ENCODE results near the gene MAP3K4.
"Not testable (repeated sequence)": the region's sequence is repeated elsewhere in the genome, so short reads cannot be mapped to it uniquely, and the experiment has no call there.

Gene MAP3K4

GRCh38 chr6:160973311-160974250 is 18.0 kb upstream of the MAP3K4 start:
- no peak overlapping the region for H3K4me2 ChIP-seq (ENCODE audit: insufficient read depth, low read length)
- H3K4me3 ChIP-seq (ENCODE audit: low read depth in 1 of 2, low read length in 2 of 2): no peak overlapping the region
- no peak overlapping the region for H2AFZ ChIP-seq (ENCODE audit: low read depth, low read length)
- no peaks in the 10 kb centered on the region for H4K20me1 ChIP-seq (ENCODE audit: insufficient read depth, low read length)
- TF ChIP-seq EZH2 (IDR thresholded peaks at IDR 0.05; ENCODE audit: borderline replicate concordance, low read depth, low read length, severe bottlenecking): no peak
- TF ChIP-seq, protein P1, sequence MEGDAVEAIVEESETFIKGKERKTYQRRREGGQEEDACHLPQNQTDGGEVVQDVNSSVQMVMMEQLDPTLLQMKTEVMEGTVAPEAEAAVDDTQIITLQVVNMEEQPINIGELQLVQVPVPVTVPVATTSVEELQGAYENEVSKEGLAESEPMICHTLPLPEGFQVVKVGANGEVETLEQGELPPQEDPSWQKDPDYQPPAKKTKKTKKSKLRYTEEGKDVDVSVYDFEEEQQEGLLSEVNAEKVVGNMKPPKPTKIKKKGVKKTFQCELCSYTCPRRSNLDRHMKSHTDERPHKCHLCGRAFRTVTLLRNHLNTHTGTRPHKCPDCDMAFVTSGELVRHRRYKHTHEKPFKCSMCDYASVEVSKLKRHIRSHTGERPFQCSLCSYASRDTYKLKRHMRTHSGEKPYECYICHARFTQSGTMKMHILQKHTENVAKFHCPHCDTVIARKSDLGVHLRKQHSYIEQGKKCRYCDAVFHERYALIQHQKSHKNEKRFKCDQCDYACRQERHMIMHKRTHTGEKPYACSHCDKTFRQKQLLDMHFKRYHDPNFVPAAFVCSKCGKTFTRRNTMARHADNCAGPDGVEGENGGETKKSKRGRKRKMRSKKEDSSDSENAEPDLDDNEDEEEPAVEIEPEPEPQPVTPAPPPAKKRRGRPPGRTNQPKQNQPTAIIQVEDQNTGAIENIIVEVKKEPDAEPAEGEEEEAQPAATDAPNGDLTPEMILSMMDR (IDR thresholded peaks at IDR 0.05; ENCODE audit: borderline replicate concordance, extremely low read depth, low read length, poor library complexity, severe bottlenecking): no peak
- H3K79me2 ChIP-seq (ENCODE audit: insufficient read depth, low read length): no peaks in the 10 kb centered on the region
- ATAC-seq (ENCODE audit: insufficient read depth, low read depth) (no peak), DNase-seq (no peak)
- H3K27ac ChIP-seq (ENCODE audit: low read length): no peak overlapping the region
- H3K9me3 ChIP-seq (ENCODE audit: insufficient read depth, low read length, severe bottlenecking): no peaks in the 10 kb centered on the region
- H3K9ac ChIP-seq (ENCODE audit: low read depth, low read length): no peak overlapping the region
- no peaks in the 10 kb centered on the region for H3K36me3 ChIP-seq (ENCODE audit: insufficient read depth, low read length)
- H3K4me1 ChIP-seq (ENCODE audit: insufficient read depth, low read length): no peaks in the 10 kb centered on the region
- no peaks in the 10 kb centered on the region for H3K27me3 ChIP-seq (ENCODE audit: insufficient read depth, low read length, poor library complexity)

- H3K4me1 ChIP-seq (ENCODE audit: insufficient read depth, low read length): no peaks in the 10 kb centered on the region
- no peaks in the 10 kb centered on the region for H3K79me2 ChIP-seq (ENCODE audit: insufficient read depth, low read length)
- H3K27ac ChIP-seq (ENCODE audit: low read length): no peak overlapping the region
- H2AFZ ChIP-seq (ENCODE audit: low read depth, low read length): no peak overlapping the region
- no peaks in the 10 kb centered on the region for H4K20me1 ChIP-seq (ENCODE audit: insufficient read depth, low read length)
- H3K4me2 ChIP-seq (ENCODE audit: insufficient read depth, low read length): no peak overlapping the region
- H3K4me3 ChIP-seq (ENCODE audit: low read depth in 1 of 2, low read length in 2 of 2): no peak overlapping the region
- no peaks in the 10 kb centered on the region for H3K27me3 ChIP-seq (ENCODE audit: insufficient read depth, low read length, poor library complexity)
- no peak for DNase-seq
- H3K9me3 ChIP-seq (ENCODE audit: insufficient read depth, low read length, severe bottlenecking): no peaks in the 10 kb centered on the region
- ATAC-seq (ENCODE audit: insufficient read depth, low read depth): no peak
- no peak for TF ChIP-seq EZH2 (IDR thresholded peaks at IDR 0.05; ENCODE audit: borderline replicate concordance, low read depth, low read length, severe bottlenecking)
- TF ChIP-seq, protein P1 (IDR thresholded peaks at IDR 0.05; ENCODE audit: borderline replicate concordance, extremely low read depth, low read length, poor library complexity, severe bottlenecking): no peak
- H3K36me3 ChIP-seq (ENCODE audit: insufficient read depth, low read length): no peaks in the 10 kb centered on the region
- H3K9ac ChIP-seq (ENCODE audit: low read depth, low read length): no peak overlapping the region
Observed at GRCh38 chr6:160974304-160974771, 17.2 kb upstream of the MAP3K4 start.

DNA sequence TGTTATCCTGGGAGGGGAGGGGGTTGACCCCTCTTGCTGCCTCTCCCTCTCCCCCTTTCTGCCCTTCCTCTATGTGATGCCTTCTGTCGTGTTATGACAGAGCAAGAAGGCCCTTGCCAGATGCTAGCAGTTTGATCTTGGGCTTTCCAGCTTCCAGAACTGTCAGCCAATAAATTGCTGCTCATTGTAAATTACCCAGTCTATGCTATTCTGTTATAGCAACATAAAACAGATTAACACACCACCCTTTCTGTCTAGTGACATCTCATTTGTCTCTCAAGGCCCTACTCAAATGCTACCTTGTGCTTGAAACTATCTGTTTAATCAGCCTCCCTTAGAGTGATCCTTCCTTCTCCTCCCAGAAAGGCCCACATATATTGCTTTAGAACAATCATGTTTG is 16.4 kb upstream of the MAP3K4 start:
- H3K9me3 ChIP-seq (ENCODE audit: insufficient read depth, low read length, severe bottlenecking): no peaks in the 10 kb centered on the region
- no peak overlapping the region for H3K4me2 ChIP-seq (ENCODE audit: insufficient read depth, low read length)
- no peak overlapping the region for H3K27ac ChIP-seq (ENCODE audit: low read length)
- H3K4me1 ChIP-seq (ENCODE audit: insufficient read depth, low read length): no peaks in the 10 kb centered on the region
- H3K27me3 ChIP-seq (ENCODE audit: insufficient read depth, low read length, poor library complexity): no peaks in the 10 kb centered on the region
- H3K79me2 ChIP-seq (ENCODE audit: insufficient read depth, low read length): no peaks in the 10 kb centered on the region
- ATAC-seq (ENCODE audit: insufficient read depth, low read depth) (no peak), DNase-seq (no peak)
- TF ChIP-seq, protein P1 (IDR thresholded peaks at IDR 0.05; ENCODE audit: borderline replicate concordance, extremely low read depth, low read length, poor library complexity, severe bottlenecking): no peak
- TF ChIP-seq EZH2 (IDR thresholded peaks at IDR 0.05; ENCODE audit: borderline replicate concordance, low read depth, low read length, severe bottlenecking): no peak
- H3K9ac ChIP-seq (ENCODE audit: low read depth, low read length): no peak overlapping the region
- H2AFZ ChIP-seq (ENCODE audit: low read depth, low read length): no peak overlapping the region
- no peaks in the 10 kb centered on the region for H3K36me3 ChIP-seq (ENCODE audit: insufficient read depth, low read length)
- H4K20me1 ChIP-seq (ENCODE audit: insufficient read depth, low read length): no peaks in the 10 kb centered on the region
- H3K4me3 ChIP-seq (ENCODE audit: low read depth in 1 of 2, low read length in 2 of 2): no peak overlapping the region

DNA sequence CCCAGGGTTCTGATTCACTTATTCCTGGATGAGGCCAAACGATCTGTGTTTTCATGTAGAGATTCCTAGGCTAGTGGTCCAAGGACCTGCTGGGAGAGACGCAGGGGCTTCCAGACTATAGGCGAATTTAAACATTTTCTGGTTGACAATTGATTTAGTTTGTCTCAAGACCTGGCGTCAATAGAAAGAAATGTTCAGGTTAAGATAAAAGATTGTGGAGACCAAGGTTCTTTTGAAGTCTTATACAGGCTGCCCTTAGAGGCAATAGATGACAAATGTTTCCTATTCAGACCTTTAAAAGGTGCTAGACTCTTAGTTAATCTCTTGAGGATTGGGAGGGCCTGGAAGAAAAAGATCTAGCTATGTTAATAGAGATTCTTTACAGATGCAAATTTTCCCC is 15.6 kb upstream of the MAP3K4 start:
- not testable (repeated sequence) for DNase-seq; H4K20me1 ChIP-seq (ENCODE audit: insufficient read depth, low read length); H3K4me1 ChIP-seq (ENCODE audit: insufficient read depth, low read length); H3K79me2 ChIP-seq (ENCODE audit: insufficient read depth, low read length); H3K4me3 ChIP-seq (ENCODE audit: low read depth in 1 of 2, low read length in 2 of 2); H3K27me3 ChIP-seq (ENCODE audit: insufficient read depth, low read length, poor library complexity); H3K36me3 ChIP-seq (ENCODE audit: insufficient read depth, low read length); H3K27ac ChIP-seq (ENCODE audit: low read length); H3K9ac ChIP-seq (ENCODE audit: low read depth, low read length); H3K4me2 ChIP-seq (ENCODE audit: insufficient read depth, low read length); ATAC-seq (ENCODE audit: insufficient read depth, low read depth); H3K9me3 ChIP-seq (ENCODE audit: insufficient read depth, low read length, severe bottlenecking); H2AFZ ChIP-seq (ENCODE audit: low read depth, low read length)

All from DND-41 (cell line).